ENCODE measurements around the gene CATSPERD. TPM values are rescaled to one million over a fixed set of nuclear protein-coding genes. Genes with fewer than 3 reads are reported as not detected.
"Not testable (repeated sequence)": the region's sequence is repeated elsewhere in the genome, so short reads cannot be mapped to it uniquely, and the experiment has no call there.

Gene CATSPERD
- total and polyA plus RNA-seq, 12 donors, result not detected

- Histone ChIP-seq H3K4me3 (no peak overlapping the region), H3K27ac (peak overlapping the region in 3 of 5 donors; percentile 54 to 86 (median 82)), H3K27me3 (no peaks in the 10 kb centered on the region), H3K4me1 (replicated peaks in 1 of 2) (peaks cover 4 to 17% of the 10 kb centered on the region in 2 donors), H3K36me3 (replicated peaks in 1 of 2) (peaks cover 0 to 69% of the 10 kb centered on the region in 2 donors), H3K9me3 (replicated peaks in 1 of 3) (no peaks in the 10 kb centered on the region)
- intact Hi-C loops (cut with DNase I), result no loop called here
- 90 to 92% (median 91%) methylated on average over 23 to 38 of the region's 38 CpGs for WGBS, 4 donors
- TF ChIP-seq CTCF (IDR thresholded peaks at IDR 0.05) (no peak), POLR2A (IDR thresholded peaks at IDR 0.05) (no peak)
- peak in 1 of 7 donors; percentile 32 for DNase-seq
These were observed 21.6 kb upstream of the CATSPERD start for GRCh38 chr19:5698635-5699422.

GRCh38 chr19:5700455-5701092 is 19.9 kb upstream of the CATSPERD start:
- no peak for TF ChIP-seq CTCF (IDR thresholded peaks at IDR 0.05)
- TF ChIP-seq POLR2A (IDR thresholded peaks at IDR 0.05), result no peak
- 91 to 100% (median 93%) methylated on average over 1 to 22 of the region's 22 CpGs for WGBS, 4 donors
- H3K9me3 ChIP-seq (replicated peaks in 1 of 3), result no peaks in the 10 kb centered on the region
- H3K4me3 ChIP-seq, result no peak overlapping the region
- no peak for DNase-seq
- peaks cover 0 to 70% of the 10 kb centered on the region in 2 donors for H3K36me3 ChIP-seq (replicated peaks in 1 of 2)
- intact Hi-C loops (cut with DNase I), result no loop called here
- peaks cover 4 to 20% of the 10 kb centered on the region in 2 donors for H3K4me1 ChIP-seq (replicated peaks in 1 of 2)
- no peak overlapping the region for H3K27ac ChIP-seq
- H3K27me3 ChIP-seq, result no peaks in the 10 kb centered on the region

- Histone ChIP-seq H3K36me3 (replicated peaks in 1 of 2) (peaks cover 0 to 70% of the 10 kb centered on the region in 2 donors), H3K4me1 (replicated peaks in 1 of 2) (peaks cover 4 to 20% of the 10 kb centered on the region in 2 donors)
- H3K27me3 ChIP-seq; H3K9me3 ChIP-seq (replicated peaks in 1 of 3); intact Hi-C loops (cut with DNase I); H3K27ac ChIP-seq; DNase-seq; H3K4me3 ChIP-seq: not testable (repeated sequence)
- WGBS, 4 donors, result 79 to 90% methylated on average over 6 to 12 of the region's 28 CpGs; no CpG with 5 or more reads in 2 of the 4 donors
These were observed 18.4 kb upstream of the CATSPERD start for GRCh38 chr19:5702053-5702410.

GRCh38 chr19:5703819-5704818 is 16.3 kb upstream of the CATSPERD start:
- DNase-seq, result no peak
- no peaks in the 10 kb centered on the region for H3K27me3 ChIP-seq
- no peak for TF ChIP-seq CTCF (IDR thresholded peaks at IDR 0.05)
- TF ChIP-seq POLR2A (IDR thresholded peaks at IDR 0.05), result no peak
- peak overlapping the region in 3 of 5 donors; percentile 65 to 87 (median 79) for H3K27ac ChIP-seq
- peaks cover 0 to 17% of the 10 kb centered on the region in 2 donors for H3K4me1 ChIP-seq (replicated peaks in 1 of 2)
- no peaks in the 10 kb centered on the region for H3K9me3 ChIP-seq (replicated peaks in 1 of 3)
- H3K4me3 ChIP-seq, result no peak overlapping the region
- peaks cover 0 to 76% of the 10 kb centered on the region in 2 donors for H3K36me3 ChIP-seq (replicated peaks in 1 of 2)
- WGBS, 4 donors, result 84 to 96% (median 89%) methylated on average over 21 to 40 of the region's 40 CpGs
- intact Hi-C loops (cut with DNase I), result no loop called here
